ENCODE data around the gene OMA1. TPM values are rescaled to one million over a fixed set of nuclear protein-coding genes. Genes with fewer than 3 reads are reported as not detected.

The OMA1 gene
- polyA plus RNA-seq, 1 donor (not counting 4 experiments of a cell fraction or from before 2014, with no cell fraction given), result 16.3 TPM

DNA sequence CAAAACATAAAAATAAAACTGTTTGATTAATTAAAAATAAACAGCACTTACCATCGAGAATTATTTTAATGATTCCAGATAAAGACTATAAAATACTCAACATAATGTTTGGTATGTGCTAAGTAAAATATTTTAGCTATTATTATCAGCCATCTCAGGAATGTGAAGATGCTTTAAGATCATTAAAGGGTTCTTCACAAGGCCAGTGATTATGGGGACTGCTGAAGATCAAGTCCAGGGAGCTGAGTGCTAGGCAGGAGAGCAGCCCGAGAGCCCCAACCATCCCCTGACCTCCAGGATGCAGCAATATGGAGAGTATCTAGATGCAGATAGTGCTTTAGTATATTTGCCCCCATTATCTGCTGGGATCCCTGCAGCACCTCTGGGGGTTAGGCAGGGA, 35.1 kb upstream of the OMA1 start:
- Histone ChIP-seq H3K9me1 (ENCODE audit: control insufficient read depth, extremely low read depth, insufficient read depth, low read length) (no peaks in the 10 kb centered on the region), H3K36me3 (ENCODE audit: control insufficient read depth in 2 of 2, extremely low read depth in 1 of 2, insufficient read depth in 2 of 2, low read length in 2 of 2) (no peaks in the 10 kb centered on the region), H3K27me3 (ENCODE audit: control insufficient read depth, extremely low read depth, insufficient read depth, low read length) (no peaks in the 10 kb centered on the region), H3K9me3 (ENCODE audit: control insufficient read depth, low read depth, low read length) (no peaks in the 10 kb centered on the region), H3K27ac (ENCODE audit: control insufficient read depth, insufficient read depth, low read length) (no peak overlapping the region), H3K4me1 (ENCODE audit: control insufficient read depth, extremely low read depth, insufficient read depth, low read length) (peaks cover 48% of the 10 kb centered on the region), H3K79me2 (ENCODE audit: control insufficient read depth, insufficient read depth, low read length) (peaks cover 39% of the 10 kb centered on the region), H2AFZ (ENCODE audit: control insufficient read depth, low read length) (no peak overlapping the region), H3K4me2 (ENCODE audit: control insufficient read depth, extremely low read depth, insufficient read depth, low read depth, low read length) (no peak overlapping the region), H3K4me3 (ENCODE audit: control insufficient read depth in 2 of 3, extremely low read depth in 1 of 3, insufficient read depth in 2 of 3, low read depth in 1 of 3, low read length in 3 of 3) (no peak overlapping the region), H3K9ac (ENCODE audit: control insufficient read depth, extremely low read depth, insufficient read depth, low read length) (no peak overlapping the region), H4K20me1 (ENCODE audit: control insufficient read depth, extremely low read depth, insufficient read depth, low read length) (no peaks in the 10 kb centered on the region)
- no peak for DNase-seq (ENCODE audit: low read depth, low spot score)
- no peak for FAIRE-seq
- dilution Hi-C loops (cut with MboI; ENCODE audit: extremely low pct_ligation_motif_present, low sequenced_read_pairs), result no loop called here
- TF ChIP-seq EZH2 (IDR thresholded peaks at IDR 0.05; ENCODE audit: low read length), result no peak
- TF ChIP-seq, protein P1, sequence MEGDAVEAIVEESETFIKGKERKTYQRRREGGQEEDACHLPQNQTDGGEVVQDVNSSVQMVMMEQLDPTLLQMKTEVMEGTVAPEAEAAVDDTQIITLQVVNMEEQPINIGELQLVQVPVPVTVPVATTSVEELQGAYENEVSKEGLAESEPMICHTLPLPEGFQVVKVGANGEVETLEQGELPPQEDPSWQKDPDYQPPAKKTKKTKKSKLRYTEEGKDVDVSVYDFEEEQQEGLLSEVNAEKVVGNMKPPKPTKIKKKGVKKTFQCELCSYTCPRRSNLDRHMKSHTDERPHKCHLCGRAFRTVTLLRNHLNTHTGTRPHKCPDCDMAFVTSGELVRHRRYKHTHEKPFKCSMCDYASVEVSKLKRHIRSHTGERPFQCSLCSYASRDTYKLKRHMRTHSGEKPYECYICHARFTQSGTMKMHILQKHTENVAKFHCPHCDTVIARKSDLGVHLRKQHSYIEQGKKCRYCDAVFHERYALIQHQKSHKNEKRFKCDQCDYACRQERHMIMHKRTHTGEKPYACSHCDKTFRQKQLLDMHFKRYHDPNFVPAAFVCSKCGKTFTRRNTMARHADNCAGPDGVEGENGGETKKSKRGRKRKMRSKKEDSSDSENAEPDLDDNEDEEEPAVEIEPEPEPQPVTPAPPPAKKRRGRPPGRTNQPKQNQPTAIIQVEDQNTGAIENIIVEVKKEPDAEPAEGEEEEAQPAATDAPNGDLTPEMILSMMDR (optimal IDR thresholded peaks at IDR 0.05 in 1 of 3, IDR thresholded peaks at IDR 0.05 in 1 of 3, conservative IDR thresholded peaks at IDR 0.05 in 1 of 3; ENCODE audit: extremely low read depth in 1 of 3, insufficient read depth in 2 of 3, low read length in 3 of 3), result no peak

DNA sequence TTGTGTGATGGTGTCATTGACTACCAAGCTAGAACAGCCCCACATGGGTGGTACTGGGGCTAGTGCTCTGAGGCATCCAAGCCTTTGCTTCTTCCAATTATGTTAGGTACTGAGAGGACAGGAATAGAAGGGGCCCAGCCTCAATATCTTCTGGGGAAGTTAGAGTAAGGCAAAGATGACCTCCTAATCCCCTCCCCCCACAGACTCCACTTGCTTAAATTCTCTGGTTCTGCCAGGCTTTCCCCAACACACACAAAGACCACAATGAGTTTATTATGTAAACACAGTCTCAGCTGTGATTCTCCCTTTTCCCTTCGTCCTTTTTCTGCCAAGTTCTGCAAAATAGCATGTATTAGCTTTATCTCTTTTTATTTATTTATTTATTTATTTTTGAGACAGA, 33.7 kb upstream of the OMA1 start:
- peaks cover 45% of the 10 kb centered on the region for H3K79me2 ChIP-seq (ENCODE audit: control insufficient read depth, insufficient read depth, low read length)

More for the DNA sequence above, 33.7 kb upstream of the OMA1 start:
- H2AFZ ChIP-seq (ENCODE audit: control insufficient read depth, low read length), result no peak overlapping the region
- H3K4me1 ChIP-seq (ENCODE audit: control insufficient read depth, extremely low read depth, insufficient read depth, low read length), result peaks cover 35% of the 10 kb centered on the region
- H3K4me2 ChIP-seq (ENCODE audit: control insufficient read depth, extremely low read depth, insufficient read depth, low read depth, low read length), result no peak overlapping the region
- H3K9ac ChIP-seq (ENCODE audit: control insufficient read depth, extremely low read depth, insufficient read depth, low read length), result no peak overlapping the region
- no peak overlapping the region for H3K4me3 ChIP-seq (ENCODE audit: control insufficient read depth in 2 of 3, extremely low read depth in 1 of 3, insufficient read depth in 2 of 3, low read depth in 1 of 3, low read length in 3 of 3)
- no peaks in the 10 kb centered on the region for H3K9me3 ChIP-seq (ENCODE audit: control insufficient read depth, low read depth, low read length)
- H3K27me3 ChIP-seq (ENCODE audit: control insufficient read depth, extremely low read depth, insufficient read depth, low read length), result no peaks in the 10 kb centered on the region
- dilution Hi-C loops (cut with MboI; ENCODE audit: extremely low pct_ligation_motif_present, low sequenced_read_pairs), result no loop called here
- H3K36me3 ChIP-seq (ENCODE audit: control insufficient read depth in 2 of 2, extremely low read depth in 1 of 2, insufficient read depth in 2 of 2, low read length in 2 of 2), result no peaks in the 10 kb centered on the region
- no peak overlapping the region for H3K27ac ChIP-seq (ENCODE audit: control insufficient read depth, insufficient read depth, low read length)
- DNase-seq (ENCODE audit: low read depth, low spot score), result no peak
- H3K9me1 ChIP-seq (ENCODE audit: control insufficient read depth, extremely low read depth, insufficient read depth, low read length), result no peaks in the 10 kb centered on the region
- no peaks in the 10 kb centered on the region for H4K20me1 ChIP-seq (ENCODE audit: control insufficient read depth, extremely low read depth, insufficient read depth, low read length)
- FAIRE-seq, result no peak
- no peak for TF ChIP-seq EZH2 (IDR thresholded peaks at IDR 0.05; ENCODE audit: low read length)
- TF ChIP-seq, protein P1 (optimal IDR thresholded peaks at IDR 0.05 in 1 of 3, IDR thresholded peaks at IDR 0.05 in 1 of 3, conservative IDR thresholded peaks at IDR 0.05 in 1 of 3; ENCODE audit: extremely low read depth in 1 of 3, insufficient read depth in 2 of 3, low read length in 3 of 3), result no peak

All from keratinocyte (primary cell).